Ishikawa (cell line): Measurements from ENCODE around the gene ASMTL.

Experiments
- CEBPB ChIP-seq: IDR thresholded peaks from 2 replicates; pipeline ENCODE4 v1.6.1; 2012
- CREB1 ChIP-seq: IDR thresholded peaks from 2 replicates; pipeline ENCODE4 v1.6.1; 2012; ENCODE audit warnings: low read depth
- EGR1 ChIP-seq: IDR thresholded peaks from 2 replicates; pipeline ENCODE4 v1.6.1; 2012
- EP300 ChIP-seq: IDR thresholded peaks from 2 replicates; pipeline ENCODE4 v1.6.1; 2012; ENCODE audit warnings: borderline replicate concordance
- FOXM1 ChIP-seq: IDR thresholded peaks from 2 replicates; pipeline ENCODE4 v1.6.1; 2012; ENCODE audit warnings: low read depth, borderline replicate concordance
- NFIC ChIP-seq: IDR thresholded peaks from 2 replicates; pipeline ENCODE4 v1.6.1; 2012
- RAD21 ChIP-seq: IDR thresholded peaks from 2 replicates; pipeline ENCODE4 v1.6.1; 2012; ENCODE audit warnings: low read depth
- TAF1 ChIP-seq: IDR thresholded peaks from 2 replicates; pipeline ENCODE4 v1.6.1; 2012; ENCODE audit warnings: low read depth, mild to moderate bottlenecking
- TCF12 ChIP-seq: IDR thresholded peaks from 2 replicates; pipeline ENCODE4 v1.6.1; 2012; ENCODE audit warnings: low read depth
- TEAD4 ChIP-seq: IDR thresholded peaks from 2 replicates; pipeline ENCODE4 v1.6.1; 2012
- YY1 ChIP-seq: IDR thresholded peaks from 2 replicates; pipeline ENCODE4 v1.6.1; 2012; ENCODE audit warnings: low read depth
- ZBTB7A ChIP-seq: IDR thresholded peaks from 2 replicates; pipeline ENCODE4 v1.6.1; 2012; ENCODE audit warnings: low read depth
- TF ChIP-seq, protein P1 (sequence below): IDR thresholded peaks from 2 replicates; pipeline ENCODE4 v1.6.1; 2012; ENCODE audit warnings: low read depth, mild to moderate bottlenecking
- TF ChIP-seq, protein P2 (sequence below): IDR thresholded peaks from 2 replicates; pipeline ENCODE4 v1.6.1; 2012
- TF ChIP-seq, protein P3 (sequence below): IDR thresholded peaks from 2 replicates; pipeline ENCODE4 v1.6.1; 2012

ASMTL gene

DNA sequence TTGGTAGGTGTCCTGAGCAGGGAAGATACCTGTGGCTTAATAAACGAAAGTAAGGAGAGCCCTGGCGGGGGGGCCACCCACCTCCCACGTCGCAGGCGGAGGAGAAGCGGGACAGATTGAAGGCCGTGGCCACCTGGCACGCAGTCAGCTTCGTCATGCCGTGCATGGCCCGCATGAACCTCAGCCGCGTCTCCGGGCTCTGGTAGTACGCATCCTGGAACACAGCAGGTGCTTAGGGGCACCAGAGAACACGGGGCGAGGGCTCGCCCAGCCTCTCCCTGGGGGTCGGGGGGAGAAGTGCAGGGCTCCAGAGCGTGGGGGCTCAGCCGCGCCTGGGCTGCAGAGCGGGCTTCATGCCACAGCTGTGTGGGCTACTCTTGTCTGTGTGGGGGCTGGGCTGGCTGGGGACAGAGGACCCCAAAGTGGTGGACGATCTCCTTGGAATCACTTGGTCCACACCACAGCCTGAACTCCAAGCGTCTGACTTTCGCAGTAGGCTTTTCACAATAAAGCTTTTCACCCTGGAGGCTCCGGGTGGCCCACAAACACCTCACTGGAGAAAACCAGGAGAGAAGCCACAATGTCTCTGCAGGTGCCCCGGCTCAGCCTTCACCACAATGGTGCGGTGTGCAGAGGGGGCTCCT is 33.7 kb downstream of the ASMTL start:
- TF ChIP-seq RAD21 = no peak
- TF ChIP-seq, protein P1, sequence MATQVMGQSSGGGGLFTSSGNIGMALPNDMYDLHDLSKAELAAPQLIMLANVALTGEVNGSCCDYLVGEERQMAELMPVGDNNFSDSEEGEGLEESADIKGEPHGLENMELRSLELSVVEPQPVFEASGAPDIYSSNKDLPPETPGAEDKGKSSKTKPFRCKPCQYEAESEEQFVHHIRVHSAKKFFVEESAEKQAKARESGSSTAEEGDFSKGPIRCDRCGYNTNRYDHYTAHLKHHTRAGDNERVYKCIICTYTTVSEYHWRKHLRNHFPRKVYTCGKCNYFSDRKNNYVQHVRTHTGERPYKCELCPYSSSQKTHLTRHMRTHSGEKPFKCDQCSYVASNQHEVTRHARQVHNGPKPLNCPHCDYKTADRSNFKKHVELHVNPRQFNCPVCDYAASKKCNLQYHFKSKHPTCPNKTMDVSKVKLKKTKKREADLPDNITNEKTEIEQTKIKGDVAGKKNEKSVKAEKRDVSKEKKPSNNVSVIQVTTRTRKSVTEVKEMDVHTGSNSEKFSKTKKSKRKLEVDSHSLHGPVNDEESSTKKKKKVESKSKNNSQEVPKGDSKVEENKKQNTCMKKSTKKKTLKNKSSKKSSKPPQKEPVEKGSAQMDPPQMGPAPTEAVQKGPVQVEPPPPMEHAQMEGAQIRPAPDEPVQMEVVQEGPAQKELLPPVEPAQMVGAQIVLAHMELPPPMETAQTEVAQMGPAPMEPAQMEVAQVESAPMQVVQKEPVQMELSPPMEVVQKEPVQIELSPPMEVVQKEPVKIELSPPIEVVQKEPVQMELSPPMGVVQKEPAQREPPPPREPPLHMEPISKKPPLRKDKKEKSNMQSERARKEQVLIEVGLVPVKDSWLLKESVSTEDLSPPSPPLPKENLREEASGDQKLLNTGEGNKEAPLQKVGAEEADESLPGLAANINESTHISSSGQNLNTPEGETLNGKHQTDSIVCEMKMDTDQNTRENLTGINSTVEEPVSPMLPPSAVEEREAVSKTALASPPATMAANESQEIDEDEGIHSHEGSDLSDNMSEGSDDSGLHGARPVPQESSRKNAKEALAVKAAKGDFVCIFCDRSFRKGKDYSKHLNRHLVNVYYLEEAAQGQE = no peak
- no peak for TF ChIP-seq NFIC
- no peak for TF ChIP-seq TAF1
- TF ChIP-seq TCF12 = no peak
- TF ChIP-seq TEAD4 = no peak
- TF ChIP-seq ZBTB7A = no peak
- no peak for TF ChIP-seq EP300
- TF ChIP-seq, protein P2, sequence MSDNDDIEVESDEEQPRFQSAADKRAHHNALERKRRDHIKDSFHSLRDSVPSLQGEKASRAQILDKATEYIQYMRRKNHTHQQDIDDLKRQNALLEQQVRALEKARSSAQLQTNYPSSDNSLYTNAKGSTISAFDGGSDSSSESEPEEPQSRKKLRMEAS = no peak
- no peak for TF ChIP-seq YY1
- TF ChIP-seq CREB1 = no peak
- TF ChIP-seq, protein P3, sequence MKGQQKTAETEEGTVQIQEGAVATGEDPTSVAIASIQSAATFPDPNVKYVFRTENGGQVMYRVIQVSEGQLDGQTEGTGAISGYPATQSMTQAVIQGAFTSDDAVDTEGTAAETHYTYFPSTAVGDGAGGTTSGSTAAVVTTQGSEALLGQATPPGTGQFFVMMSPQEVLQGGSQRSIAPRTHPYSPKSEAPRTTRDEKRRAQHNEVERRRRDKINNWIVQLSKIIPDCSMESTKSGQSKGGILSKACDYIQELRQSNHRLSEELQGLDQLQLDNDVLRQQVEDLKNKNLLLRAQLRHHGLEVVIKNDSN = no peak
- TF ChIP-seq CEBPB = no peak
- TF ChIP-seq FOXM1 = no peak
- TF ChIP-seq EGR1 = no peak

DNA sequence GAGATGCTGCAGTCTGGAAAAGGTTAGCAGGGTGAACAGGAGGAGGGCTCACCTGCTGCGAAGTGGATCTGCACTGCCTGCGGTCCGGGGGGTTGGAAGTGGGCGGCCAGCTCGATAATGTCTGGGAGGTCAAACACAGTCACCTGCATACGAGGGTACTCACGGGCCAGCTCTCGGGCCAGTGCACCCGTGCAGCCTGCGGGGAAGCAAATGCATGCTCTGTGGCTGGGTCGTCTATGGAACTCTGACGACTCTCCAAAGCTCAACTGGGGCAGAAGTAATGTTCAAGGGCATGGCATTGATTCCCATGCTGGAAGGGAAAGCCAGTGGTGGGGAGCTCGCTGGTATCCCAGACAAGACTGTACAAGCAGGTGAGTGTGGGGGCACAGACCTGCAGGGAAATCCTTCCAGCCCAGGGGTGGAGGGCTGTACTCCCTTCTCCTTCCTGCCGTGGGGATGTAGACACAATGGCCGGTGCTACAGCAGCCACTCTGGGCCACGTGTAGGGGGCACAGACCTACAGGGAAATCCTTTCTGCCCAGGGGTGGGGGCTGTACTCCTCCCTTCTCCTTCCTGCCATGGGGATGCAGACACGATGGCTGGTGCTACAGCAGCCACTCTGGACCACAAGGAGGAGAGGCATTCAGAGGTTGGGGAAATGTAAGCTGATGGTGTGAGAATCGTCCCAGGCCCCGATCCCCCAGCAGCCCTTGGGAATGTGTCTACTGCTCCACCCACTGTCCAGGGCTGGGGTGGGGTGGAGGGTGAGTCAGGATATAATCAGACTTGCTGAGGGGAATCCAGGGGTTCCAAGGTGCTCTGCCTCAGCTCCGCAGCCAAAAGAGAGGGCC is 34.6 kb downstream of the ASMTL start:
- TF ChIP-seq RAD21 (no peak), TEAD4 (no peak), EGR1 (no peak), ZBTB7A (no peak), NFIC (no peak)
- TF ChIP-seq, protein P1 = no peak

DNA sequence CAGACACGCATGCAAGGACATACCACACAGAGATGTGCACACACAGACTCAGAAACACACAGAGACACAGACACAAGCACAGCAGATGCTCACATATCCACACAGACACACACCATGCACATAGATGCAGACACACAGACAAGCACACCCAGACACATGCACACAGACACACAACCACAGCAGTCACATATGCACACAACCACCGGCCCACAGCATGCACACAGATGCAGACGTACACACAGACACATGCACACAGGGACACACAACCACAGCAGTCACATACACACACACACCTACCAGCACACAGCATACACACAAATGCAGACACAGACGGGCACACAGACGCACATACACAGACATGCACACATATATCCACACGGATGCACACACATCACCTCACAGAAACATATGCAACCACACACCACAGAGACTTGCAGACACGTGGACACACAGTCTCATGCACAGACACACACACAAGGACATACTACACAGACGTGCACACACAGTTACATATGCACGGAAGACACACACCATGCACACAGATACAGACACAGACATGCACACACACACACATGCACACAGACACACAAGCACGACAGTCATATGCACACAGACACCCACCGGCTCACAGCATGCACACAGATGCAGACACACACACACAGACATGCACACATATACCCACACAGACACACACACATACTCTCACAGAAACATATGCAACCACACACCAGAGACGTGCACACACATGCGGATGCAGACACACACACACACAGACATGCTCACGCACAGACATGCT is 35.5 kb downstream of the ASMTL start:
- TF ChIP-seq, protein P3 = no peak
- TF ChIP-seq EGR1 (no peak), EP300 (no peak), FOXM1 (no peak), TCF12 (no peak), TAF1 (no peak), ZBTB7A (no peak), CREB1 (no peak), RAD21 (no peak), NFIC (no peak), CEBPB (no peak), YY1 (no peak), TEAD4 (no peak)
- TF ChIP-seq, protein P1 = no peak
- TF ChIP-seq, protein P2 = no peak
